Fibroblast of lung (primary cell): ENCODE data around the gene NLRC5.

ENCODE experiments used
- EZH2 ChIP-seq: IDR thresholded peaks from 2 replicates; pipeline ENCODE4 v1.5.1; 2012; ENCODE audit warnings: low read length, control low read depth, mild to moderate bottlenecking; ENCODE audit errors: missing control alignments
- TF ChIP-seq, protein P1 (sequence below), 2 donors: IDR thresholded peaks in 1 of 2; conservative IDR thresholded peaks in 1 of 2; 1 replicate in 1 of 2; 2 replicates in 1 of 2; pipeline ENCODE4 v1.5.1; 2011 to 2012; ENCODE audit warnings: low read length in 2 of 2, control low read depth in 1 of 2, inconsistent platforms in 1 of 2, low read depth in 1 of 2, mild to moderate bottlenecking in 1 of 2

- TF ChIP-seq, protein P1, sequence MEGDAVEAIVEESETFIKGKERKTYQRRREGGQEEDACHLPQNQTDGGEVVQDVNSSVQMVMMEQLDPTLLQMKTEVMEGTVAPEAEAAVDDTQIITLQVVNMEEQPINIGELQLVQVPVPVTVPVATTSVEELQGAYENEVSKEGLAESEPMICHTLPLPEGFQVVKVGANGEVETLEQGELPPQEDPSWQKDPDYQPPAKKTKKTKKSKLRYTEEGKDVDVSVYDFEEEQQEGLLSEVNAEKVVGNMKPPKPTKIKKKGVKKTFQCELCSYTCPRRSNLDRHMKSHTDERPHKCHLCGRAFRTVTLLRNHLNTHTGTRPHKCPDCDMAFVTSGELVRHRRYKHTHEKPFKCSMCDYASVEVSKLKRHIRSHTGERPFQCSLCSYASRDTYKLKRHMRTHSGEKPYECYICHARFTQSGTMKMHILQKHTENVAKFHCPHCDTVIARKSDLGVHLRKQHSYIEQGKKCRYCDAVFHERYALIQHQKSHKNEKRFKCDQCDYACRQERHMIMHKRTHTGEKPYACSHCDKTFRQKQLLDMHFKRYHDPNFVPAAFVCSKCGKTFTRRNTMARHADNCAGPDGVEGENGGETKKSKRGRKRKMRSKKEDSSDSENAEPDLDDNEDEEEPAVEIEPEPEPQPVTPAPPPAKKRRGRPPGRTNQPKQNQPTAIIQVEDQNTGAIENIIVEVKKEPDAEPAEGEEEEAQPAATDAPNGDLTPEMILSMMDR (conservative IDR thresholded peaks at IDR 0.05 in 1 of 2, IDR thresholded peaks at IDR 0.05 in 1 of 2; ENCODE audit: low read depth in 1 of 2, low read length in 2 of 2) = no peak
- TF ChIP-seq EZH2 = no peak
Observed at GRCh38 chr16:56972403-56973293, 16.7 kb upstream of the NLRC5 start.
